Uterus (tissue), 2 donors: Measurements from ENCODE around the gene ATF7.

Experiments used
- POLR2A ChIP-seq, 2 donors: fragments of 450-650 bp; IDR thresholded peaks; one replicate each; pipeline ENCODE4 v1.6.1; 2016; ENCODE audit warnings: antibody characterized with exemption in 2 of 2, mild to moderate bottlenecking in 1 of 2, moderate library complexity in 1 of 2
- TF ChIP-seq, protein P1 (sequence below), 4 experiments: fragments of 200-600 bp in 2 of 4; fragments of 450-650 bp in 2 of 4; sonication (generic) in 2 of 4; IDR thresholded peaks; one replicate each; pipeline ENCODE4 v1.5.1; 2016 to 2019; ENCODE audit warnings: antibody characterized with exemption in 4 of 4, mild to moderate bottlenecking in 2 of 4, moderate library complexity in 1 of 4

DNA sequence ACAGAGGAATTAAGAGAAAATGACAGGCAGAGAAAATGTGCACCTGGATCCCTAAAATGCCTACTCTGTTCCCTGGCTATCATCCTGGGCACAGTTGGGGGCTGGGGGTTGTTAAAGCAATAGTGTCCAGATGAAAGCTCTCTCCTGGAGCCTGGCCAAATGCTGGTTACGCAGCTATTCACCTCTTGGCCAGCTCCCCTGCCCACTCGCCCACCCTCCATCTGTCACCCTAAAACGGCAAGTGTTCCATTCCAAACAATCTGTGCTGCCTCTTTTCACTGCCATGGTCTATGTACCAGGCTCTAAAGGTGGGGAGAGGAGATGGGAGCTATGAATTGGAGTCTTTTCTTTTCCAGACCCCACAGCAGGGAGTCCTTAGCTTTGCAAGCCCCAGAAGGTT is 94.2 kb downstream of the ATF7 start:
- TF ChIP-seq, protein P1, sequence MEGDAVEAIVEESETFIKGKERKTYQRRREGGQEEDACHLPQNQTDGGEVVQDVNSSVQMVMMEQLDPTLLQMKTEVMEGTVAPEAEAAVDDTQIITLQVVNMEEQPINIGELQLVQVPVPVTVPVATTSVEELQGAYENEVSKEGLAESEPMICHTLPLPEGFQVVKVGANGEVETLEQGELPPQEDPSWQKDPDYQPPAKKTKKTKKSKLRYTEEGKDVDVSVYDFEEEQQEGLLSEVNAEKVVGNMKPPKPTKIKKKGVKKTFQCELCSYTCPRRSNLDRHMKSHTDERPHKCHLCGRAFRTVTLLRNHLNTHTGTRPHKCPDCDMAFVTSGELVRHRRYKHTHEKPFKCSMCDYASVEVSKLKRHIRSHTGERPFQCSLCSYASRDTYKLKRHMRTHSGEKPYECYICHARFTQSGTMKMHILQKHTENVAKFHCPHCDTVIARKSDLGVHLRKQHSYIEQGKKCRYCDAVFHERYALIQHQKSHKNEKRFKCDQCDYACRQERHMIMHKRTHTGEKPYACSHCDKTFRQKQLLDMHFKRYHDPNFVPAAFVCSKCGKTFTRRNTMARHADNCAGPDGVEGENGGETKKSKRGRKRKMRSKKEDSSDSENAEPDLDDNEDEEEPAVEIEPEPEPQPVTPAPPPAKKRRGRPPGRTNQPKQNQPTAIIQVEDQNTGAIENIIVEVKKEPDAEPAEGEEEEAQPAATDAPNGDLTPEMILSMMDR (IDR thresholded peaks at IDR 0.05): no peak
- TF ChIP-seq POLR2A (IDR thresholded peaks at IDR 0.05): no peak
